DOHH2 (cell line): ENCODE results near the gene OXSM.
A peak's percentile ranks its signal among the peaks of the same experiment; 100 is the strongest.

Experiments
- CTCF ChIP-seq: fragments of 200-600 bp; sonication (generic); IDR thresholded peaks from one replicate; pipeline ENCODE4 v1.5.1; 2014; ENCODE audit warnings: antibody characterized with exemption, mild to moderate bottlenecking, low read depth, low read length; ENCODE audit not compliant: poor library complexity, severe bottlenecking
- EZH2phosphoT487 ChIP-seq: fragments of 200-600 bp; sonication (generic); IDR thresholded peaks from 2 replicates; pipeline ENCODE4 v1.6.1; 2017; ENCODE audit warnings: borderline replicate concordance, mild to moderate bottlenecking, antibody characterized with exemption, low read length, moderate library complexity, mixed read lengths

DNA sequence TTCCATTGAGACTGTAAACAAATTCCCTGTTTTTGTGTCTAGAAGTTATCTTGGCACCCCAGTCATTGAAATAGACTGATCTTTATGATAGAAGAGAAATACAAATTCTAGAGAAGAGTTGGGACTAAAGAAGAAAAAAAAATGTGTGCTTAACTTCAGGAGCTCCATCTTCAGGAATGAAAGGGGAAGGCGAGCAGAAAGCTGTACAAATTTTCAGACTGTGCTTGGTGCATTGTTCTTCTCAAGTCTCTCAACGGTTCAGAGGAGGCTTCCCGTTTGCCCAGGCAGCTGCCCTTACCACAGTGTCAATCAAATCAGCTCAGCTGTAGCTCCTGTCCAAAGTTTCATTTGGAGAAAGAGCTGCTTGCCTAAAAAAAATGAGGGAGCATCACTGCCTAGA, 41.7 kb downstream of the OXSM start:
- TF ChIP-seq CTCF (peak; percentile 52), EZH2phosphoT487 (no peak)
